ENCODE data around the gene HINFP.

- TF ChIP-seq CTCF (IDR thresholded peaks at IDR 0.05) (no peak), POLR2A (IDR thresholded peaks at IDR 0.05) (no peak)
These were observed 12.5 kb upstream of the HINFP start for GRCh38 chr11:119108857-119109221.
